Dermis blood vessel endothelial cell (primary cell): ENCODE results near the gene ZCCHC24. TPM values are rescaled to one million over a fixed set of nuclear protein-coding genes. Genes with fewer than 3 reads are reported as not detected.

Experiments used
- DNase-seq: peaks from one replicate; pipeline ENCODE4 v3.0.0; 2010
- total RNA-seq: library from RNA; depleted of rRNA; stranded (reverse); fragments of >200 nt; gene quantifications from 2 replicates; pipeline ENCODE4 v1.2.3, GENCODE V29; 2014

Gene ZCCHC24
- total RNA-seq, 1 donor from 2014 or later = 7.3 TPM

GRCh38 chr10:79359816-79360498, 85.5 kb downstream of the ZCCHC24 start:
- no peak for DNase-seq

- no peak for DNase-seq
These were observed 86.6 kb downstream of the ZCCHC24 start for GRCh38 chr10:79358811-79359210.

GRCh38 chr10:79357180-79357579, 88.2 kb downstream of the ZCCHC24 start:
- DNase-seq = no peak

DNA sequence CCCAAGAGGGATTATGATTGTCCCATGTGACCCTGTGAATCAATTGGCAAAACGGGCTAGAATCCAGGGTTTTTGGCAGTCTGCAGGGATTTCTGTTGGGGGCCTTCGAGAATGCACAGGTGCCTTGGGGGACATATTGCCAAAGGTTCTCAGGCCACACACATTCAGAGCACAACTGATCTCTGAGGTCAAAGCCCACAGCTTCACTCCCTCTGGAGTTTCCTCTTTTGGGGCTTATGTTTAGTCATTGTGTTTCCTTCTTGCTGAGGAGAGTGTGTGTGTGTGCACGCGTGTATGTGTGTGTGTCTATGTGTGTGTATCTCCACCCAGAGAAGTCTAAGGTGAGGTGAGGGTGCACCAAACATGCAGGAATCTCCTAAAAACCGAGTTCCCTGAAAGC, 89.3 kb downstream of the ZCCHC24 start:
- no peak for DNase-seq

DNA sequence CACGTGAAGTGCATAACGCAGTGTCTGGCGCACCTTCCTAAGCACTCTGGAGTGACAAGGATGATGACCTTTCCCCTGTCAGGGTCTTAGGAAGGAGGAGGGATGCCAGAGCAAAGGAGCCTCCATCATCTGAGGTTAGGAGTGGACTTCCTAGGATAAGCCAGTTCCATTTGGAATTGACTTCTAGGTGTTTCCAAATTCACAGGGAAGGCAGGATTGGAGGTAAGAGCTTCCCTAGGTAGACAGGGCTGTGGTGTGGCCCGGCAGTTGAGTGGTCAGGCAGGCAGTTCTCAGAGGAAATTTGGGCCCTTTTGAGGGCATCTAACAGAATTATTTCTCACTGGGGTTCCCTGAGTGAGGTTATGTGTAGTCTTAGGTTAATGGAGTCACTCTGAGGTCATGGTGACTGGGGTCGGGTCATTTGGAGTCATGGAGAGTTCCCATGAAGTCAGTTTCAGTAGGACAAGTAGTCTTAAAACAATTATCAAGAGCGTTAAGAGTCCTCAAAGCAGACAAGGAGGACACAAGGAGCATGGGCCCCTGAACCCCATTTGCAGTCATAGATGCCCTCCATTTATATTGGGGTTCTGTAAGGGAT, 89.9 kb downstream of the ZCCHC24 start:
- DNase-seq = no peak

- no peak for DNase-seq
These were observed 90.8 kb downstream of the ZCCHC24 start for GRCh38 chr10:79354615-79355014.

DNA sequence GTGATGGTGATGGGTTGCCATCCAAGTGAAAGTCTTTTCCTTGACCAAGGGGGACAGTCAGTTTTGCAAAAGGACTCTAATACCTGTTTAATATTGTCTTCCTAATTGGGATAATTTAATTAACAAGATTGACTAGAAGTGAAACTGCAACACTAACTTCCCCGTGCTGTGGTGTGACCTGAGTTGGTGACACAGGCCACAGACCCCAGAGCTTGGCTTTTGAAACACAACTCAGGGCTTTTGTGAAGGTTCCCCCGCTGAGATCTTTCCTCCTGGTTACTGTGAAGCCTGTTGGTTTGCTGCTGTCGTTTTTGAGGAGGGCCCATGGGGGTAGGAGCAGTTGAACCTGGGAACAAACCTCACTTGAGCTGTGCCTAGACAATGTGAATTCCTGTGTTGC, 91.3 kb downstream of the ZCCHC24 start:
- no peak for DNase-seq

DNA sequence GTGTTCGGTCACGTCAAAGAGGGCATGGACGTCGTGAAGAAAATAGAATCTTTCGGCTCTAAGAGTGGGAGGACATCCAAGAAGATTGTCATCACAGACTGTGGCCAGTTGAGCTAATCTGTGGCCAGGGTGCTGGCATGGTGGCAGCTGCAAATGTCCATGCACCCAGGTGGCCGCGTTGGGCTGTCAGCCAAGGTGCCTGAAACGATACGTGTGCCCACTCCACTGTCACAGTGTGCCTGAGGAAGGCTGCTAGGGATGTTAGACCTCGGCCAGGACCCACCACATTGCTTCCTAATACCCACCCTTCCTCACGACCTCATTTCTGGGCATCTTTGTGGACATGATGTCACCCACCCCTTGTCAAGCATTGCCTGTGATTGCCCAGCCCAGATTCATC, 91.7 kb downstream of the ZCCHC24 start:
- no peak for DNase-seq

DNA sequence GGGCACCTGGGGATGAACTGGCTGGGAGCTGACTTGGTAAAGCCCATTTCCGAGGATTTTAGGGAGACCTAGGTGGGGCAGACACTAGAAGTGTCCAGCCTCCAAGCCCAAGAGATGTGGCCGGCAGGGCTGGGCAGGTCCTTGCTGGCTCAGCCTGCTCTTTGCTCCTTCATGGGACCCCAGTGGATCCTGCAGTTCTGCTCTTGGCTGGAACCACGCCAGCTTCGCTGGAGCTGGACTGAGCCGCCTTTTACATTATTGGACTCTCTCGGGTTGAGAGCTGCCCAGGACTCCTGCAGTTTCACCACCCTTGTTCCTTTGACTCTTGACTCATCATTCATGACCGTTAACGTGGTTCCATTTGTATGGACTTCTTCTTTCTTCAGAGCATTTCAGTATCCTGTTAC, 92.4 kb downstream of the ZCCHC24 start:
- no peak for DNase-seq

- no peak for DNase-seq
These were observed 93.2 kb downstream of the ZCCHC24 start for GRCh38 chr10:79352035-79352877.

GRCh38 chr10:79351332-79351731, 94.1 kb downstream of the ZCCHC24 start:
- no peak for DNase-seq

GRCh38 chr10:79350407-79351154, 94.8 kb downstream of the ZCCHC24 start:
- DNase-seq = no peak

DNA sequence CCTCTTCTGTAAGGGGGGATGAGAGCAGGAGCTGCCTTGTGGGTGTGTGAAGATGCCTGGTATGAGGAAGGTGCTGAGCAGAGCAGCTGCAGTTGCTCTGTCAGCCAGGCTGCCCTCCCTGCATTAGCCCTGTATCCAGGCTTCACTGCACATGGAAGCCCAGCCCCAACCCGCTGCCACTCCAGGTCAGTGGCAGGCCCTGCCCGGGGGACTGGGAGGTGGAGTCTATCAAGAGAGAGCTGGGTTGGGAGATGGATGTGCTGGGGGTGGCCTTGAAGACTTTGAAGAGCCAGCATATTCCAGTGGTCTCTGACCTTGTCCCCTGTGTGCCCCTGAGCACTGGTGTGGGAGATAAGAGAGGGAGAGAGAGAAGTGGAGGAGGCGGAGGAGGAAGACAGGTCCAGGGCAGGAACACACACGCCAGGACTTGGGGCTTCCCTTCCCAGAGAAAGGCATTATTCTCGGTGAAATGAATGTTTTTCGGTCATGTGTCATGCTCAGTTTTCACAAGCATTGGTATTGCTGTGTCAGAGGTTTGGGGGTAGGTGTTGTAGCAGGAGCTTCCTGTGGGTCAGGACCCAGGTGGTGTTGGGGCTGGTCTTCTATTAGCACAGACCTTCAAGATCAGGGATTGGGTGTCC, 95.5 kb downstream of the ZCCHC24 start:
- DNase-seq = no peak

- DNase-seq = no peak
These were observed 96.3 kb downstream of the ZCCHC24 start for GRCh38 chr10:79349072-79349491.

- DNase-seq = no peak
These were observed 96.8 kb downstream of the ZCCHC24 start for GRCh38 chr10:79348640-79348988.

DNA sequence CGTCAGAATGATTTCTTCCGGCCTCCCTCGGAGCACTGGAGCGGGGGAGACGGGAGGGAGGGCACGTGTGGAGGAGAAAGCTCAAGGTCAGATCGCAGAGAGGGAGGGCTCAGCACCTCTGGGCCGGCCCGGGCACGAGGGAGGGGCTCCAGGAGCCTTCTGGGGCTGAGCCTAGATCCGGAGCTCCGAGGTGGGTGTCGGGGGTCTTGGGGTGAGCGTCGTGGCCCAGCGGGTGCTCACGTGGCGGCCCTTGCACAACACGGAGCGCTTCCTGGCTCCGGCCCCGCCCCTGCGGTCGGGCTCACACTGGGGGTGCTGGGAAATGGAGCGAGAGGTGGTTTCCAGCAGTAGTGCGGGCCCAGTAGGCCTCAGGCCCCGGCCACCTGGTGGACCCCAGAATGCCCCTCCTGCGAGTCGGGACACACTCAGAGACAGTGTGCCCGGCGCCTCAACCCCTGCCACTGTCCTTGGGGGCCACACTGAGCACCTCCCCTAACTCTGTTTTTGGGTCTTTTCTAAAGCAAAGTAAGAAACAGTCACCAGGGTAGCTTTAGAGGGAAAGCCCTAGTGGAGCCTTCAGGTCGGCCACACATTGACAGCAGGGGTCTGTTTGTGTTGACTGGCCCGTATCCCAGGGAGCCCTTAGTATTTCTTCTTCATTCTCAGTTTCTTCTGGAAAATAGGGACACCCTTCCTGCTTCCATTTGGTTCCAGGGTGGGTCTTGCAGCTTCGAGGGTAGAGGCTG, 97.4 kb downstream of the ZCCHC24 start:
- DNase-seq = peak; percentile 58

GRCh38 chr10:79347226-79347893, 98.1 kb downstream of the ZCCHC24 start, which contains the start of gene PPIF:
PPIF (plus strand) TSS chr10:79347469; CDS start chr10:79347549, 80 bp downstream.
- peak; percentile 95 for DNase-seq

- no peak for DNase-seq
These were observed 98.8 kb downstream of the ZCCHC24 start for GRCh38 chr10:79346388-79347225.

- DNase-seq = no peak
These were observed 99.4 kb downstream of the ZCCHC24 start for GRCh38 chr10:79346012-79346340.
